ENCODE results near the gene MIS18A.

- TF ChIP-seq, protein P1, sequence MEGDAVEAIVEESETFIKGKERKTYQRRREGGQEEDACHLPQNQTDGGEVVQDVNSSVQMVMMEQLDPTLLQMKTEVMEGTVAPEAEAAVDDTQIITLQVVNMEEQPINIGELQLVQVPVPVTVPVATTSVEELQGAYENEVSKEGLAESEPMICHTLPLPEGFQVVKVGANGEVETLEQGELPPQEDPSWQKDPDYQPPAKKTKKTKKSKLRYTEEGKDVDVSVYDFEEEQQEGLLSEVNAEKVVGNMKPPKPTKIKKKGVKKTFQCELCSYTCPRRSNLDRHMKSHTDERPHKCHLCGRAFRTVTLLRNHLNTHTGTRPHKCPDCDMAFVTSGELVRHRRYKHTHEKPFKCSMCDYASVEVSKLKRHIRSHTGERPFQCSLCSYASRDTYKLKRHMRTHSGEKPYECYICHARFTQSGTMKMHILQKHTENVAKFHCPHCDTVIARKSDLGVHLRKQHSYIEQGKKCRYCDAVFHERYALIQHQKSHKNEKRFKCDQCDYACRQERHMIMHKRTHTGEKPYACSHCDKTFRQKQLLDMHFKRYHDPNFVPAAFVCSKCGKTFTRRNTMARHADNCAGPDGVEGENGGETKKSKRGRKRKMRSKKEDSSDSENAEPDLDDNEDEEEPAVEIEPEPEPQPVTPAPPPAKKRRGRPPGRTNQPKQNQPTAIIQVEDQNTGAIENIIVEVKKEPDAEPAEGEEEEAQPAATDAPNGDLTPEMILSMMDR (IDR thresholded peaks at IDR 0.05) = no peak
- TF ChIP-seq POLR2A (IDR thresholded peaks at IDR 0.05) (no peak), POLR2AphosphoS5 (IDR thresholded peaks at IDR 0.05) (no peak)
Observed at GRCh38 chr21:32233722-32234301, 45.0 kb downstream of the MIS18A start.
